Measurements from ENCODE around the gene EGR2.

GRCh38 chr10:62794306-62794705, 21.9 kb downstream of the EGR2 start:
- TF ChIP-seq, protein P1, sequence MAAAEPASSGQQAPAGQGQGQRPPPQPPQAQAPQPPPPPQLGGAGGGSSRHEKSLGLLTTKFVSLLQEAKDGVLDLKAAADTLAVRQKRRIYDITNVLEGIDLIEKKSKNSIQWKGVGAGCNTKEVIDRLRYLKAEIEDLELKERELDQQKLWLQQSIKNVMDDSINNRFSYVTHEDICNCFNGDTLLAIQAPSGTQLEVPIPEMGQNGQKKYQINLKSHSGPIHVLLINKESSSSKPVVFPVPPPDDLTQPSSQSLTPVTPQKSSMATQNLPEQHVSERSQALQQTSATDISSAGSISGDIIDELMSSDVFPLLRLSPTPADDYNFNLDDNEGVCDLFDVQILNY (CRISPR knock-in tag; IDR thresholded peaks at IDR 0.05), result no peak
- no peak for TF ChIP-seq CTCF (IDR thresholded peaks at IDR 0.05)
